ENCODE measurements around the gene MMAB. TPM values are rescaled to one million over a fixed set of nuclear protein-coding genes. Genes with fewer than 3 reads are reported as not detected.

The MMAB gene
- total RNA-seq, 1 experiment from 2014 or later, result 34.9 TPM

DNA sequence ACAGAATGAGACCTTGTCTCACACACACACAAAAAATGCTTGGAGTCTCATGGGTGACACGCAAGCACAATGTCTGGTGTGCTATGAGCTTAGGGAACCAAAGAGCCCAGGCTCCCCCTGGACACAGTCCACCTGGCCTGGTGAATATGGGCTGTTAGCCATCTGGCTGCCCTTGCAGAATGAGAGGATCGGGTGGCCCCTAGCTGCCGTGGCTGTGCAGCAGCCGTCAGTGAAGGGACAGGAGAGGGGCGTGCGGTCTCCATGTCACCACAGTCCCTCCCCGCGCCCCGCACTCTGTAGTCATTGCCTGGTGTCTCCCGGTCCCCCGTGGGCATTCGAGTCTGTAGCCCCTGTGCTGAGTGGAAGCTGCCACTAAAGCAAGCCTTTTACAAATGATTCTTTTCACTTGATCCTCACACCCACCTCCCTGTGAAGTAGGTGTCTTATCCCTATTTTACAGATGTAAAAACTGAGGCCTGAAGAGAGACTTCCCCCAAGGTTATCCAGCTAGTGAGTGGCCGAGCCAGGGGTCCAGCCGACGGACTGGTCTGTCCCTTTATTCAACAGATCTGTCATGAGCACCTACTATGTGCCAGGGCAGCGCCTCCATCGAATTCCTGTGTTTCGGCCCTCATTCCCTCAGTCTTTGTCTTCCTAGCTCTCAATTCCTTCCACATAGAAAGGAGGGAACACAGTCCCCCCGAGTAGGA, 19.0 kb upstream of the MMAB start:
- intact Hi-C loops (cut with micrococcal nuclease), result no loop called here
- RAD21 ChIA-PET (ENCODE audit: low non-redundant PET in 1 of 2, low total read pairs in 2 of 2, uncharacterized antibody in 2 of 2, unreplicated experiment in 2 of 2), result no interaction called here
- Histone ChIP-seq H2AFZ (ENCODE audit: low read depth, low read length, poor library complexity, severe bottlenecking) (no peak overlapping the region), H3K9me2 (ENCODE audit: insufficient read depth) (no peaks in the 10 kb centered on the region), H3K4me3 (replicated peaks in 1 of 2; ENCODE audit: low read depth in 1 of 2, low read length in 2 of 2) (no peak overlapping the region), H3K9me3 (ENCODE audit: control insufficient read depth in 1 of 2, insufficient read depth in 1 of 2, low read depth in 1 of 2, low read length in 2 of 2) (no peaks in the 10 kb centered on the region), H3K27me3 (ENCODE audit: insufficient read depth, low read length) (no peaks in the 10 kb centered on the region), H3K4me1 (ENCODE audit: control insufficient read depth in 1 of 2, insufficient read depth in 2 of 2, low read length in 2 of 2) (peaks cover 0 to under 1% of the 10 kb centered on the region in 2 experiments; a peak in 1 of 4 replicates), H3K9ac (ENCODE audit: low read length) (no peak overlapping the region), H3K27ac (ENCODE audit: low read depth, low read length) (no peak overlapping the region), H4K20me1 (ENCODE audit: insufficient read depth) (no peaks in the 10 kb centered on the region), H3K36me3 (ENCODE audit: control insufficient read depth in 1 of 2, insufficient read depth in 2 of 2, low read length in 2 of 2) (peaks cover 3 to 5% of the 10 kb centered on the region in 2 experiments; a peak in 1 of 4 replicates), H3K79me2 (ENCODE audit: insufficient read depth, low read length) (no peaks in the 10 kb centered on the region), H3K4me2 (ENCODE audit: low read length) (no peak overlapping the region)
- BruUV-seq (replicated peaks), result no TSS peak
- CTCF ChIA-PET, result no interaction called here
- POLR2A ChIA-PET, result no interaction called here
- ATAC-seq (no peak), DNase-seq (ENCODE audit: low read depth, low spot score) (no peak)
- TF ChIP-seq SP1 (IDR thresholded peaks at IDR 0.05; ENCODE audit: low read depth) (no peak), ZNF274 (IDR thresholded peaks at IDR 0.05; ENCODE audit: low read depth, low read length) (no peak), EZH2phosphoT487 (IDR thresholded peaks at IDR 0.05; ENCODE audit: borderline replicate concordance) (no peak), FOSL1 (IDR thresholded peaks at IDR 0.05; ENCODE audit: low read depth) (no peak), JUND (IDR thresholded peaks at IDR 0.05) (no peak), POLR2A (IDR thresholded peaks at IDR 0.05; ENCODE audit: borderline replicate concordance, extremely low read depth, insufficient read depth, insufficient read length) (no peak), YY1 (IDR thresholded peaks at IDR 0.05; ENCODE audit: extremely low read depth, insufficient replicate concordance, low read depth, low read length) (no peak), CEBPB (IDR thresholded peaks at IDR 0.05; ENCODE audit: low read depth) (no peak), ELF1 (IDR thresholded peaks at IDR 0.05; ENCODE audit: borderline replicate concordance, low read depth) (no peak), EZH2 (IDR thresholded peaks at IDR 0.05) (no peak), RAD21 (IDR thresholded peaks at IDR 0.05; ENCODE audit: low read depth) (no peak), SIN3A (IDR thresholded peaks at IDR 0.05; ENCODE audit: low read depth) (no peak), CBX3 (IDR thresholded peaks at IDR 0.05; ENCODE audit: low read depth) (no peak), TCF7L2 (IDR thresholded peaks at IDR 0.05; ENCODE audit: borderline replicate concordance, extremely low read depth, insufficient read depth, insufficient read length) (no peak), EGR1 (IDR thresholded peaks at IDR 0.05; ENCODE audit: low read depth) (no peak)
- TF ChIP-seq, protein P1, sequence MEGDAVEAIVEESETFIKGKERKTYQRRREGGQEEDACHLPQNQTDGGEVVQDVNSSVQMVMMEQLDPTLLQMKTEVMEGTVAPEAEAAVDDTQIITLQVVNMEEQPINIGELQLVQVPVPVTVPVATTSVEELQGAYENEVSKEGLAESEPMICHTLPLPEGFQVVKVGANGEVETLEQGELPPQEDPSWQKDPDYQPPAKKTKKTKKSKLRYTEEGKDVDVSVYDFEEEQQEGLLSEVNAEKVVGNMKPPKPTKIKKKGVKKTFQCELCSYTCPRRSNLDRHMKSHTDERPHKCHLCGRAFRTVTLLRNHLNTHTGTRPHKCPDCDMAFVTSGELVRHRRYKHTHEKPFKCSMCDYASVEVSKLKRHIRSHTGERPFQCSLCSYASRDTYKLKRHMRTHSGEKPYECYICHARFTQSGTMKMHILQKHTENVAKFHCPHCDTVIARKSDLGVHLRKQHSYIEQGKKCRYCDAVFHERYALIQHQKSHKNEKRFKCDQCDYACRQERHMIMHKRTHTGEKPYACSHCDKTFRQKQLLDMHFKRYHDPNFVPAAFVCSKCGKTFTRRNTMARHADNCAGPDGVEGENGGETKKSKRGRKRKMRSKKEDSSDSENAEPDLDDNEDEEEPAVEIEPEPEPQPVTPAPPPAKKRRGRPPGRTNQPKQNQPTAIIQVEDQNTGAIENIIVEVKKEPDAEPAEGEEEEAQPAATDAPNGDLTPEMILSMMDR (IDR thresholded peaks at IDR 0.05 in 2 of 3, conservative IDR thresholded peaks at IDR 0.05 in 1 of 3; ENCODE audit: borderline replicate concordance in 1 of 3, insufficient read depth in 1 of 3, low read depth in 2 of 3, low read length in 2 of 3), result no peak
- TF ChIP-seq, protein P2, sequence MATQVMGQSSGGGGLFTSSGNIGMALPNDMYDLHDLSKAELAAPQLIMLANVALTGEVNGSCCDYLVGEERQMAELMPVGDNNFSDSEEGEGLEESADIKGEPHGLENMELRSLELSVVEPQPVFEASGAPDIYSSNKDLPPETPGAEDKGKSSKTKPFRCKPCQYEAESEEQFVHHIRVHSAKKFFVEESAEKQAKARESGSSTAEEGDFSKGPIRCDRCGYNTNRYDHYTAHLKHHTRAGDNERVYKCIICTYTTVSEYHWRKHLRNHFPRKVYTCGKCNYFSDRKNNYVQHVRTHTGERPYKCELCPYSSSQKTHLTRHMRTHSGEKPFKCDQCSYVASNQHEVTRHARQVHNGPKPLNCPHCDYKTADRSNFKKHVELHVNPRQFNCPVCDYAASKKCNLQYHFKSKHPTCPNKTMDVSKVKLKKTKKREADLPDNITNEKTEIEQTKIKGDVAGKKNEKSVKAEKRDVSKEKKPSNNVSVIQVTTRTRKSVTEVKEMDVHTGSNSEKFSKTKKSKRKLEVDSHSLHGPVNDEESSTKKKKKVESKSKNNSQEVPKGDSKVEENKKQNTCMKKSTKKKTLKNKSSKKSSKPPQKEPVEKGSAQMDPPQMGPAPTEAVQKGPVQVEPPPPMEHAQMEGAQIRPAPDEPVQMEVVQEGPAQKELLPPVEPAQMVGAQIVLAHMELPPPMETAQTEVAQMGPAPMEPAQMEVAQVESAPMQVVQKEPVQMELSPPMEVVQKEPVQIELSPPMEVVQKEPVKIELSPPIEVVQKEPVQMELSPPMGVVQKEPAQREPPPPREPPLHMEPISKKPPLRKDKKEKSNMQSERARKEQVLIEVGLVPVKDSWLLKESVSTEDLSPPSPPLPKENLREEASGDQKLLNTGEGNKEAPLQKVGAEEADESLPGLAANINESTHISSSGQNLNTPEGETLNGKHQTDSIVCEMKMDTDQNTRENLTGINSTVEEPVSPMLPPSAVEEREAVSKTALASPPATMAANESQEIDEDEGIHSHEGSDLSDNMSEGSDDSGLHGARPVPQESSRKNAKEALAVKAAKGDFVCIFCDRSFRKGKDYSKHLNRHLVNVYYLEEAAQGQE (IDR thresholded peaks at IDR 0.05; ENCODE audit: low read depth), result no peak
- TF ChIP-seq, protein P3, sequence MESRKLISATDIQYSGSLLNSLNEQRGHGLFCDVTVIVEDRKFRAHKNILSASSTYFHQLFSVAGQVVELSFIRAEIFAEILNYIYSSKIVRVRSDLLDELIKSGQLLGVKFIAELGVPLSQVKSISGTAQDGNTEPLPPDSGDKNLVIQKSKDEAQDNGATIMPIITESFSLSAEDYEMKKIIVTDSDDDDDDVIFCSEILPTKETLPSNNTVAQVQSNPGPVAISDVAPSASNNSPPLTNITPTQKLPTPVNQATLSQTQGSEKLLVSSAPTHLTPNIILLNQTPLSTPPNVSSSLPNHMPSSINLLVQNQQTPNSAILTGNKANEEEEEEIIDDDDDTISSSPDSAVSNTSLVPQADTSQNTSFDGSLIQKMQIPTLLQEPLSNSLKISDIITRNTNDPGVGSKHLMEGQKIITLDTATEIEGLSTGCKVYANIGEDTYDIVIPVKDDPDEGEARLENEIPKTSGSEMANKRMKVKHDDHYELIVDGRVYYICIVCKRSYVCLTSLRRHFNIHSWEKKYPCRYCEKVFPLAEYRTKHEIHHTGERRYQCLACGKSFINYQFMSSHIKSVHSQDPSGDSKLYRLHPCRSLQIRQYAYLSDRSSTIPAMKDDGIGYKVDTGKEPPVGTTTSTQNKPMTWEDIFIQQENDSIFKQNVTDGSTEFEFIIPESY (IDR thresholded peaks at IDR 0.05; ENCODE audit: extremely low read depth, insufficient replicate concordance, low read length), result no peak
